ENCODE measurements around the gene MAB21L4. TPM values are rescaled to one million over a fixed set of nuclear protein-coding genes. Genes with fewer than 3 reads are reported as not detected.

Gene MAB21L4
- total RNA-seq, 1 donor from 2014 or later = not detected

DNA sequence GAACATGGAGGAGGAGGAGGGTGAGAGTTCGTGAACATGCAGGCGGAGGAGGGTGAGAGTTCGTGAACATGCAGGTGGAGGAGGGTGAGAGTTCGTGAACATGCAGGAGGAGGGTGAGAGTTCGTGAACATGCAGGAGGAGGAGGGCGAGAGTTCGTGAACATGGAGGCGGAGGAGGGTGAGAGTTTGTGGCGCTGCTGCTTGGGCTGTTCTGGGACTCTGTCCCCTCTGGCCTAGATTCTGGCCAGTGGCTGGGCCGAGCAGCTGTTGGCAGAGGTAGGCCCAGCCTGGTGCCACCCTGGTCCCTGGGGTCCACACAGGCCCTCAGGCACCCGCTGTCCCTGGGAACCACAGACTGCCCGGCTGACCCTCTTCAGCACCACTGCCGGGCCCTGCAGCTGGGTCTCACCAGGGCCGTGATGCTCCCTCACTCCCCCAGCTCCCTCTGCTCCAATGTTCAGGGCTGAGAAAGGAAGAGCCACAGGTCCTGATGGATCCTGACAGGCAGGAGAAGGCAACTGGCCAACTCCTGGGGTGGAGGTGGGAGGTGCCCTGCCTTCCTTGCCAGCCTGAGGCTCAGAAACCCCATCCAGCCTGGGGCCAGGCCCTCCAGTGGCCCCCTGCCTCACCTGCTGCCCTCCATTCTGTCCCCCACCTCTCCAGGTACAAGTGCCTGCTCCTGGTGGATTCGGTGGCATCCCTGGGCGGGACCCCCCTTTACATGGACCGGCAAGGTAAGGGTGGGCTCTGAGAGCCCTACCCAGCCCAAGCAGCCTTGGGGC, 23.4 kb downstream of the MAB21L4 start:
- Mint-ChIP-seq H3K27me3 (ENCODE audit: low read depth) (no peaks in the 10 kb centered on the region), H3K36me3 (ENCODE audit: low read depth) (no peaks in the 10 kb centered on the region)
- intact Hi-C loops (cut with micrococcal nuclease) = no loop called here

DNA sequence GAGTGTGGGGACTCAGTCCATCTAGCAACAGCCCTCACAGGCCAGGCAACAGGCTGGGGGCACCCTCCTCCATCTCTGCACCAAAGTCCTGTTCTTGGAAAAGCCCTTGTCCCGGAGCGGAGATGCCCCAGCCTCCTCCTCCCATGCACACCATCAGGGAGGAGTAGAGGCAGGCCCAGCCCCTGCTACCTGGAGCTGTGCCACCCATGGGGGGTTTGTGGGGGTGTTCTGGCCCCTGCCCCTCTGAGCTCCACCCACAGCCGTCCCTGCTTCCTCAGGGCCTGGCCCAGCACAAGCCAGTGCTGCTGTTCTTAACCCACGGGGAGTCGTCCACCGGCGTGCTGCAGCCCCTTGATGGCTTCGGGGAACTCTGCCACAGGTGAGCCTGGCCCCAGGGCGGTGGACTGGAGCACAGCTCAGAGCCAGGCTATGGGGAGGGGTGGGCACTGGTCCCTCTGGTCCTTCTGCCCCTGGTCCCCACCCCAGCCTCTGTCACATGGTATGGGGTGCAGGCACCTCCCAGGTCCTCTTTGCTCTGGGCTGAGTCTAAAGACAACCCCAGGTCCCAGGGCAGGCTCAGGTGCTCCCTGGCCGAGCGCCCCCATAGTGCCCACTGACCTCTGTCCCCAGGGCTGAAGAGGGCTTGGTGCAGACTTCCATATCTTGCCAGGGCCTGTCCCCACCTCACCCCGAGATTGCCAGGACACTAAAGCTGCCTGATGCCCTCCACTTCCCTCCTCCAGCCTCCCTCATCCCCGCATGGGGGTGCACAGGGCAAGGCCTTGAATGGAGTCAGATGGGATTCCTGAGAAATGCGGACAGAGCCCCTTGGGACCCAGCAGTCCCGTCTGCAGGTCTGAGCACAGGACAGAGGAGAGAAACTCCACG, 24.6 kb downstream of the MAB21L4 start:
- H3K27ac Mint-ChIP-seq = no peak overlapping the region
- no peaks in the 10 kb centered on the region for H3K36me3 Mint-ChIP-seq (ENCODE audit: low read depth)
- H3K9me3 Mint-ChIP-seq = no peaks in the 10 kb centered on the region
- no peak overlapping the region for H3K4me3 Mint-ChIP-seq (ENCODE audit: low read depth)
- no peak for DNase-seq (ENCODE audit: low spot score)
- no peaks in the 10 kb centered on the region for H3K4me1 Mint-ChIP-seq (ENCODE audit: low read depth)
- intact Hi-C loops (cut with micrococcal nuclease) = no loop called here
- no peaks in the 10 kb centered on the region for H3K27me3 Mint-ChIP-seq (ENCODE audit: low read depth)

More for the DNA sequence above, 23.4 kb downstream of the MAB21L4 start:
- no peak for DNase-seq (ENCODE audit: low spot score)
- Mint-ChIP-seq H3K4me3 (ENCODE audit: low read depth) (no peak overlapping the region), H3K4me1 (ENCODE audit: low read depth) (no peaks in the 10 kb centered on the region), H3K27ac (no peak overlapping the region), H3K9me3 (no peaks in the 10 kb centered on the region)

- no peak for DNase-seq (ENCODE audit: low spot score)
- Mint-ChIP-seq H3K4me3 (ENCODE audit: low read depth) (no peak overlapping the region), H3K27me3 (ENCODE audit: low read depth) (peaks cover 3% of the 10 kb centered on the region), H3K9me3 (no peaks in the 10 kb centered on the region), H3K36me3 (ENCODE audit: low read depth) (no peaks in the 10 kb centered on the region), H3K4me1 (ENCODE audit: low read depth) (no peaks in the 10 kb centered on the region), H3K27ac (no peak overlapping the region)
- intact Hi-C loops (cut with micrococcal nuclease) = no loop called here
Measured at GRCh38 chr2:240869956-240870875, 25.7 kb downstream of the MAB21L4 start.

DNA sequence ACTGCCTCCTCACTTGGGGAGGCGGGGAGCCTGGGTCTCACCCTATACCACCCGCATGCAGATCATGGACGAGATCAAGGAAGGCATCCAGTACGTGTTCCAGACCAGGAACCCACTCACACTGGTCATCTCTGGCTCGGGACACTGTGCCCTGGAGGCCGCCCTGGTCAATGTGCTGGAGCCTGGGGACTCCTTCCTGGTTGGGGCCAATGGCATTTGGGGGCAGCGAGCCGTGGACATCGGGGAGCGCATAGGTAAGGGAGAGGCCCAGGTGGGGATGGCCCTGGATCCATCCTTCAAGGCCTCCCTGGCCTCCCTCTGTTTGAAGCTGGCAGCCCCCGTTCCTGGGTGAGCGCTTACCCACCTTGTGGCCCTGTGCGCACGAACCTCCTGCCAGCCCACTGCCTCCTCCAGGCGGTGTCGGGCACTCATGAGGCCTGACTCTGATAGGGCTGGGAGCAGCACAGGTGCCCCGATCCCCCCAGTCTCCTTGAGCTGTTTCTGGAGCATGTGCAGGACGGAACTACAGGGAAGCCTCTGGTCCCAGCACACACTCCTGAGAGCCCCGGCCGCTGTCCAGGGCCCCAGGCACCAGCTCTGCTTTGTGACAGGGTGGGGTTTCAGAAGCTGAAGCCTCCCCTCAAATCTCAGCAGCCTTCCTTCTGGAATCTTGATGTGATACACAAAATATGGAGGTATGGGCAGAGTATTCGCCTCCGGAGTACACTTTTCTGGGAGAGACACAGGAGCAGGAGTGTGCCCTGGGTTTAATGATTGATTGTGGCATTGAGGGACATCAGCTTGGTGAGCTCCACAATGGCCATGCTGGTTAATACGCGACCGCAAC, 26.6 kb downstream of the MAB21L4 start:
- Mint-ChIP-seq H3K36me3 (ENCODE audit: low read depth) (no peaks in the 10 kb centered on the region), H3K4me1 (ENCODE audit: low read depth) (no peaks in the 10 kb centered on the region), H3K9me3 (no peaks in the 10 kb centered on the region), H3K4me3 (ENCODE audit: low read depth) (no peak overlapping the region), H3K27me3 (ENCODE audit: low read depth) (peaks cover 8% of the 10 kb centered on the region), H3K27ac (no peak overlapping the region)
- DNase-seq (ENCODE audit: low spot score) = no peak
- intact Hi-C loops (cut with micrococcal nuclease) = no loop called here

- intact Hi-C loops (cut with micrococcal nuclease) = no loop called here
- no peak within 1 kb of the TSS for H3K4me3 Mint-ChIP-seq (ENCODE audit: low read depth)
- H3K4me1 Mint-ChIP-seq (ENCODE audit: low read depth) = no peaks in the 10 kb centered on the region
Measured at GRCh38 chr2:240868286-240869108, 27.5 kb downstream of the MAB21L4 start, which contains the start of gene AGXT. Gene AGXT, plus strand, starts transcription at chr2:240868824. Its CDS starts 42 bp downstream, at chr2:240868866.

GRCh38 chr2:240865391-240865790, 30.6 kb downstream of the MAB21L4 start:
- H3K27ac Mint-ChIP-seq = no peak overlapping the region
- H3K4me3 Mint-ChIP-seq (ENCODE audit: low read depth) = no peak overlapping the region
- H3K4me1 Mint-ChIP-seq (ENCODE audit: low read depth) = no peaks in the 10 kb centered on the region
- no peaks in the 10 kb centered on the region for H3K9me3 Mint-ChIP-seq
- peaks cover 25% of the 10 kb centered on the region for H3K27me3 Mint-ChIP-seq (ENCODE audit: low read depth)
- no peak for DNase-seq (ENCODE audit: low spot score)
- H3K36me3 Mint-ChIP-seq (ENCODE audit: low read depth) = no peaks in the 10 kb centered on the region
- intact Hi-C loops (cut with micrococcal nuclease) = no loop called here

More at GRCh38 chr2:240868286-240869108, 27.5 kb downstream of the MAB21L4 start, which contains the start of gene AGXT:
- Mint-ChIP-seq H3K36me3 (ENCODE audit: low read depth) (no peaks in the 10 kb centered on the region), H3K9me3 (no peaks in the 10 kb centered on the region), H3K27me3 (ENCODE audit: low read depth) (peaks cover 16% of the 10 kb centered on the region), H3K27ac (no peak within 1 kb of the TSS)
- DNase-seq (ENCODE audit: low spot score) = no peak

DNA sequence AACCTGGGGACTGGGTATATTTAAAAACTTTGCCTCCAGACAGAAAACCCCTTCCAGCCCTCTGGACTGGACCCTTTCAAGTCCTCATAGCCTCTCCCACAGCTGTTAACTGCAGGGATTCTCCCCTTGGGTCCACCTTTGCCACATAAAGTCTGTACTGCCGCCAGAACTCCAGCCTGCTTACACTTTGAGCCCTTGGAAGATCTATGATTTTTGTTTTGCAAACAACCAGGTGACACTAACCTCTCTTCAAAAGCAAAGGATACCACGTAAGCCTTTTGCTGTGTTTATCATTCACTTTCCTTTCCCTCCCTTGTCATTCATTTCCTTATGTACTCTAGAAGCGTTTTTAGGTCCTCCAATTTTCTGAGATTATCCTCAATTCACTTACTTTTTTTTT, 31.5 kb downstream of the MAB21L4 start:
- Mint-ChIP-seq H3K4me3 (ENCODE audit: low read depth) (no peak overlapping the region), H3K27me3 (ENCODE audit: low read depth) (peaks cover 25% of the 10 kb centered on the region), H3K36me3 (ENCODE audit: low read depth) (no peaks in the 10 kb centered on the region), H3K9me3 (no peaks in the 10 kb centered on the region), H3K4me1 (ENCODE audit: low read depth) (no peaks in the 10 kb centered on the region), H3K27ac (no peak overlapping the region)
- intact Hi-C loops (cut with micrococcal nuclease) = no loop called here
- no peak for DNase-seq (ENCODE audit: low spot score)

DNA sequence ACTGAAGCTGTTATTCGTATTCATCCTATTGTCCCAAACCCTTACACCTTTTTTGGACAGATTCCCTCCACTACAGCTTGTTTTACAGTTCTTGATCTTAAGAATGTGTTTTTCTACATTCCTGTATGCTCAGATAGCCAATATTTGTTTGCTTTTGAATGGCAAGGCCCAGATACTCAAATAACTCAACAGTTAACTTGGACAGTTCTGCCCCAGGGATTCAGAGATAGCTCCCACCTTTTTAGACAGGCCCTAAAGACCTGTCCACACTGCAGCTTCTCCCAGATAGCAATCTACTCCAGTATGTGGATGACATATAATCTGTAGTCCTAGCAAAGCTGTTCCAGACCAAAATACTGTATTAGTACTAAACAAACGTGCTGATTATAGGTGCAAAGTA, 34.4 kb downstream of the MAB21L4 start:
- Mint-ChIP-seq H3K27ac (no peak overlapping the region), H3K27me3 (ENCODE audit: low read depth) (peaks cover 25% of the 10 kb centered on the region), H3K36me3 (ENCODE audit: low read depth) (no peaks in the 10 kb centered on the region), H3K9me3 (no peaks in the 10 kb centered on the region), H3K4me3 (ENCODE audit: low read depth) (no peak overlapping the region), H3K4me1 (ENCODE audit: low read depth) (no peaks in the 10 kb centered on the region)
- intact Hi-C loops (cut with micrococcal nuclease) = no loop called here
- DNase-seq (ENCODE audit: low spot score) = no peak

DNA sequence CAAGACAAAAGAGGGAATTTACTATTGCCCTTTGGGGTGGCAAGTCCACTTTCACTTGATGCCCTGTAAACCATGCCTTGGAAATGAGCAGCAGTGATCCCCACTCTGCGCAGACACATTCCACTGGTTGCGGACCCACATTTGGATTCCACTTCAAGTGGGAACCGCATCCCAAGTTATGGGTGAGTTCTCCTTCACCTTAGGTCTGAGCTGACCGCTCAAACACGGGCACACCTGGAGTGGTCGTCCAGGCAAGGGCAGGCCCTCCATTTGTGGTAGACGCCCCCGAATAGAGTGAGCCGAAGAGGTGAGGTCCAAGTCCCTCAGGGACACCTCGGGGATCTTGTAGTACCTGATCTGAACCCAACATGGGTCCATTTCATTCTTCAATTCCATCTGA, 37.1 kb downstream of the MAB21L4 start:
- Mint-ChIP-seq H3K4me1 (ENCODE audit: low read depth) (no peaks in the 10 kb centered on the region), H3K9me3 (peaks cover 5% of the 10 kb centered on the region), H3K4me3 (ENCODE audit: low read depth) (no peak overlapping the region), H3K27me3 (ENCODE audit: low read depth) (peaks cover 12% of the 10 kb centered on the region), H3K27ac (no peak overlapping the region), H3K36me3 (ENCODE audit: low read depth) (no peaks in the 10 kb centered on the region)
- DNase-seq (ENCODE audit: low spot score) = no peak
- intact Hi-C loops (cut with micrococcal nuclease) = no loop called here

GRCh38 chr2:240858321-240858720, 37.6 kb downstream of the MAB21L4 start:
- no peaks in the 10 kb centered on the region for H3K36me3 Mint-ChIP-seq (ENCODE audit: low read depth)
- H3K27me3 Mint-ChIP-seq (ENCODE audit: low read depth) = peaks cover 7% of the 10 kb centered on the region
- H3K27ac Mint-ChIP-seq = no peak overlapping the region
- H3K4me1 Mint-ChIP-seq (ENCODE audit: low read depth) = no peaks in the 10 kb centered on the region
- peaks cover 5% of the 10 kb centered on the region for H3K9me3 Mint-ChIP-seq
- no peak overlapping the region for H3K4me3 Mint-ChIP-seq (ENCODE audit: low read depth)
- no peak for DNase-seq (ENCODE audit: low spot score)
- intact Hi-C loops (cut with micrococcal nuclease) = no loop called here

All from activated T-helper 2 cell treated with anti-CD3 and anti-CD28 coated beads, Interferon-gamma antibody, Interleukin-2, Interleukin-4, amounts not matched to agents 10 μg/mL and 5 μg/mL and 100 μg/mL, durations not matched to agents 14 hours and 24 hours and 36 hours (primary cell).